ENCODE results near the gene OLFM2.
A peak's percentile ranks its signal among the peaks of the same experiment; 100 is the strongest.
"Not testable (repeated sequence)": the region's sequence is repeated elsewhere in the genome, so short reads cannot be mapped to it uniquely, and the experiment has no call there.

Gene OLFM2

GRCh38 chr19:9923440-9923839, 12.9 kb downstream of the OLFM2 start:
- DNase-seq (ENCODE audit: low read depth, low spot score) = no peak
- H3K36me3 ChIP-seq (ENCODE audit: control insufficient read depth, insufficient read depth, low read length) = no peaks in the 10 kb centered on the region
- H3K9me3 ChIP-seq (ENCODE audit: control insufficient read depth, insufficient read depth, low read length) = no peaks in the 10 kb centered on the region
- H3K27me3 ChIP-seq (ENCODE audit: control insufficient read depth, insufficient read depth, low read length) = no peaks in the 10 kb centered on the region
- H3K4me3 ChIP-seq (ENCODE audit: low read length) = no peak overlapping the region
- no peaks in the 10 kb centered on the region for H3K4me1 ChIP-seq (ENCODE audit: control insufficient read depth, insufficient read depth, low read length)
- WGBS (ENCODE audit: insufficient coverage, insufficient read length) = no CpG with 5 or more reads among the region's 4 CpGs
- no peak overlapping the region for H3K27ac ChIP-seq (ENCODE audit: low read length)

- WGBS (ENCODE audit: insufficient coverage, insufficient read length) = no CpG with 5 or more reads among the region's 5 CpGs
- H3K4me1 ChIP-seq (ENCODE audit: control insufficient read depth, insufficient read depth, low read length); H3K27me3 ChIP-seq (ENCODE audit: control insufficient read depth, insufficient read depth, low read length); H3K27ac ChIP-seq (ENCODE audit: low read length); H3K4me3 ChIP-seq (ENCODE audit: low read length); H3K9me3 ChIP-seq (ENCODE audit: control insufficient read depth, insufficient read depth, low read length); H3K36me3 ChIP-seq (ENCODE audit: control insufficient read depth, insufficient read depth, low read length); DNase-seq (ENCODE audit: low read depth, low spot score): not testable (repeated sequence)
Observed at GRCh38 chr19:9922782-9923379, 13.4 kb downstream of the OLFM2 start.

- H3K27ac ChIP-seq (ENCODE audit: low read length) = no peak overlapping the region
- H3K4me3 ChIP-seq (ENCODE audit: low read length) = no peak overlapping the region
- no peaks in the 10 kb centered on the region for H3K9me3 ChIP-seq (ENCODE audit: control insufficient read depth, insufficient read depth, low read length)
- WGBS (ENCODE audit: insufficient coverage, insufficient read length) = no CpG with 5 or more reads among the region's 3 CpGs
- no peaks in the 10 kb centered on the region; the same call in 1 of the 2 replicates for H3K4me1 ChIP-seq (ENCODE audit: control insufficient read depth, insufficient read depth, low read length)
- H3K27me3 ChIP-seq (ENCODE audit: control insufficient read depth, insufficient read depth, low read length) = no peaks in the 10 kb centered on the region
- H3K36me3 ChIP-seq (ENCODE audit: control insufficient read depth, insufficient read depth, low read length) = no peaks in the 10 kb centered on the region
- no peak for DNase-seq (ENCODE audit: low read depth, low spot score)
Observed at GRCh38 chr19:9917321-9917720, 19.0 kb downstream of the OLFM2 start.

GRCh38 chr19:9916719-9917118, 19.6 kb downstream of the OLFM2 start:
- Histone ChIP-seq H3K36me3 (ENCODE audit: control insufficient read depth, insufficient read depth, low read length) (no peaks in the 10 kb centered on the region), H3K27me3 (ENCODE audit: control insufficient read depth, insufficient read depth, low read length) (no peaks in the 10 kb centered on the region), H3K9me3 (ENCODE audit: control insufficient read depth, insufficient read depth, low read length) (no peaks in the 10 kb centered on the region), H3K4me3 (ENCODE audit: low read length) (no peak overlapping the region), H3K27ac (ENCODE audit: low read length) (no peak overlapping the region), H3K4me1 (ENCODE audit: control insufficient read depth, insufficient read depth, low read length) (peaks cover 1% of the 10 kb centered on the region; the same call in 1 of the 2 replicates)
- no peak for DNase-seq (ENCODE audit: low read depth, low spot score)
- no CpG with 5 or more reads among the region's 6 CpGs for WGBS (ENCODE audit: insufficient coverage, insufficient read length)

- no CpG with 5 or more reads among the region's 65 CpGs for WGBS (ENCODE audit: insufficient coverage, insufficient read length)
- no peaks in the 10 kb centered on the region for H3K36me3 ChIP-seq (ENCODE audit: control insufficient read depth, insufficient read depth, low read length)
- peak; percentile 41 for DNase-seq (ENCODE audit: low read depth, low spot score)
- no peaks in the 10 kb centered on the region for H3K27me3 ChIP-seq (ENCODE audit: control insufficient read depth, insufficient read depth, low read length)
- H3K4me3 ChIP-seq (ENCODE audit: low read length) = peak overlapping the region; percentile 64; the same call in 1 of the 2 replicates
- H3K27ac ChIP-seq (ENCODE audit: low read length) = no peak overlapping the region
- H3K4me1 ChIP-seq (ENCODE audit: control insufficient read depth, insufficient read depth, low read length) = peaks cover 1% of the 10 kb centered on the region; the same call in 1 of the 2 replicates
- H3K9me3 ChIP-seq (ENCODE audit: control insufficient read depth, insufficient read depth, low read length) = no peaks in the 10 kb centered on the region
Observed at GRCh38 chr19:9914315-9915207, 21.8 kb downstream of the OLFM2 start.

GRCh38 chr19:9914001-9914314, 22.4 kb downstream of the OLFM2 start:
- no peaks in the 10 kb centered on the region for H3K36me3 ChIP-seq (ENCODE audit: control insufficient read depth, insufficient read depth, low read length)
- no peak overlapping the region for H3K27ac ChIP-seq (ENCODE audit: low read length)
- H3K4me3 ChIP-seq (ENCODE audit: low read length) = peak overlapping the region; percentile 64; the same call in 1 of the 2 replicates
- peaks cover 1% of the 10 kb centered on the region; the same call in 1 of the 2 replicates for H3K4me1 ChIP-seq (ENCODE audit: control insufficient read depth, insufficient read depth, low read length)
- H3K27me3 ChIP-seq (ENCODE audit: control insufficient read depth, insufficient read depth, low read length) = no peaks in the 10 kb centered on the region
- WGBS (ENCODE audit: insufficient coverage, insufficient read length) = no CpG with 5 or more reads among the region's 27 CpGs
- H3K9me3 ChIP-seq (ENCODE audit: control insufficient read depth, insufficient read depth, low read length) = no peaks in the 10 kb centered on the region
- no peak for DNase-seq (ENCODE audit: low read depth, low spot score)

GRCh38 chr19:9913237-9914000, 22.9 kb downstream of the OLFM2 start:
- no peak for DNase-seq (ENCODE audit: low read depth, low spot score)
- Histone ChIP-seq H3K27me3 (ENCODE audit: control insufficient read depth, insufficient read depth, low read length) (no peaks in the 10 kb centered on the region), H3K27ac (ENCODE audit: low read length) (no peak overlapping the region), H3K4me1 (ENCODE audit: control insufficient read depth, insufficient read depth, low read length) (peaks cover 1% of the 10 kb centered on the region; the same call in 1 of the 2 replicates), H3K4me3 (ENCODE audit: low read length) (peak overlapping the region; percentile 64), H3K36me3 (ENCODE audit: control insufficient read depth, insufficient read depth, low read length) (no peaks in the 10 kb centered on the region), H3K9me3 (ENCODE audit: control insufficient read depth, insufficient read depth, low read length) (no peaks in the 10 kb centered on the region)
- no CpG with 5 or more reads among the region's 95 CpGs for WGBS (ENCODE audit: insufficient coverage, insufficient read length)

GRCh38 chr19:9912551-9913236, 23.6 kb downstream of the OLFM2 start:
- DNase-seq (ENCODE audit: low read depth, low spot score) = no peak
- Histone ChIP-seq H3K9me3 (ENCODE audit: control insufficient read depth, insufficient read depth, low read length) (no peaks in the 10 kb centered on the region), H3K4me3 (ENCODE audit: low read length) (peak overlapping the region; percentile 64; the same call in 1 of the 2 replicates), H3K27ac (ENCODE audit: low read length) (no peak overlapping the region), H3K27me3 (ENCODE audit: control insufficient read depth, insufficient read depth, low read length) (no peaks in the 10 kb centered on the region), H3K4me1 (ENCODE audit: control insufficient read depth, insufficient read depth, low read length) (peaks cover 1% of the 10 kb centered on the region; the same call in 1 of the 2 replicates), H3K36me3 (ENCODE audit: control insufficient read depth, insufficient read depth, low read length) (no peaks in the 10 kb centered on the region)
- no CpG with 5 or more reads among the region's 24 CpGs for WGBS (ENCODE audit: insufficient coverage, insufficient read length)

- H3K4me1 ChIP-seq (ENCODE audit: control insufficient read depth, insufficient read depth, low read length) = peaks cover 1% of the 10 kb centered on the region; the same call in 1 of the 2 replicates
- no peaks in the 10 kb centered on the region for H3K36me3 ChIP-seq (ENCODE audit: control insufficient read depth, insufficient read depth, low read length)
- 100% methylated on average over 1 of the region's 6 CpGs for WGBS (ENCODE audit: insufficient coverage, insufficient read length)
- no peaks in the 10 kb centered on the region for H3K9me3 ChIP-seq (ENCODE audit: control insufficient read depth, insufficient read depth, low read length)
- H3K27ac ChIP-seq (ENCODE audit: low read length) = no peak overlapping the region
- no peak overlapping the region for H3K4me3 ChIP-seq (ENCODE audit: low read length)
- no peak for DNase-seq (ENCODE audit: low read depth, low spot score)
- no peaks in the 10 kb centered on the region for H3K27me3 ChIP-seq (ENCODE audit: control insufficient read depth, insufficient read depth, low read length)
Observed at GRCh38 chr19:9911524-9912185, 24.7 kb downstream of the OLFM2 start.
